HCT116 (cell line): ENCODE results near the gene SMIM35. TPM values are rescaled to one million over a fixed set of nuclear protein-coding genes. Genes with fewer than 3 reads are reported as not detected.

Experiments used
- ATAC-seq: fragments of 200-7000 bp; cut with Tn5 transposase; 2 replicates; pipeline ENCODE4 v1.9.1; 2020; ENCODE audit warnings: mild to moderate bottlenecking, moderate library complexity
- BruUV-seq: library from RNA; stranded (reverse); fragments of 400-500 nt; replicated peaks from 2 replicates; lab custom pipeline; 2021; lab: Mats Ljungman, UMichigan
- CTCF ChIA-PET: fragments of 300-600 bp; sonication (Branson Sonifier 250); formaldehyde crosslinking; loops from one replicate; lab custom pipeline; 2021; ENCODE audit warnings: antibody characterized with exemption; lab: Charles Lee
- POLR2A ChIA-PET: fragments of 300-600, 350-600 bp; sonication (Branson Sonifier 250); formaldehyde crosslinking; loops from one replicate; lab custom pipeline; 2021; ENCODE audit warnings: antibody characterized with exemption; lab: Charles Lee
- RAD21 ChIA-PET, 2 experiments: fragments of 300-600 bp; sonication (Branson Sonifier 250); formaldehyde crosslinking; loops; one replicate each; lab custom pipeline; 2023; ENCODE audit warnings: low total read pairs in 2 of 2; ENCODE audit not compliant: uncharacterized antibody in 2 of 2, unreplicated experiment in 2 of 2, low non-redundant PET in 1 of 2; lab: Charles Lee
- DNase-seq: peaks from one replicate; pipeline ENCODE4 v3.0.0-alpha.2; 2010; ENCODE audit warnings: low read depth, low spot score
- H2AFZ ChIP-seq: fragments of 200-600 bp; shearing (Covaris generic), sonication (generic); 2 replicates; pipeline ENCODE4 v1.6.1; 2017; ENCODE audit warnings: low read depth, mixed run types, mixed read lengths, antibody characterized with exemption, low read length; ENCODE audit not compliant: poor library complexity, severe bottlenecking
- H3K27ac ChIP-seq: 2 replicates; pipeline ENCODE4 v1.5.1; 2012; ENCODE audit warnings: low read depth, low read length
- H3K27me3 ChIP-seq: fragments of 200-600 bp; sonication (generic); 2 replicates; pipeline ENCODE4 v1.6.1; 2016; ENCODE audit warnings: mixed run types, low read length, mixed read lengths; ENCODE audit not compliant: insufficient read depth
- H3K36me3 ChIP-seq, 2 experiments: fragments of 200-500 bp in 1 of 2; fragments of 200-600 bp in 1 of 2; sonication (Bioruptor generic) in 1 of 2; sonication (generic) in 1 of 2; 2 replicates each; pipeline versions ENCODE4 v1.5.1 to v1.6.1; 2014 to 2016; ENCODE audit warnings: low read length in 2 of 2, inconsistent platforms in 1 of 2, mixed read lengths in 1 of 2, mixed run types in 1 of 2; ENCODE audit not compliant: insufficient read depth in 2 of 2, control insufficient read depth in 1 of 2
- H3K4me1 ChIP-seq, 2 experiments: fragments of 200-600 bp in 1 of 2; sonication (generic) in 1 of 2; 2 replicates each; pipeline versions ENCODE4 v1.5.1 to v1.6.1; 2012 to 2017; ENCODE audit warnings: low read length in 2 of 2, inconsistent platforms in 1 of 2, mild to moderate bottlenecking in 1 of 2, mixed read lengths in 1 of 2, mixed run types in 1 of 2, moderate library complexity in 1 of 2; ENCODE audit not compliant: insufficient read depth in 2 of 2, control insufficient read depth in 1 of 2
- H3K4me2 ChIP-seq: fragments of 200-600 bp; sonication (generic); 2 replicates; pipeline ENCODE4 v1.6.1; 2017; ENCODE audit warnings: mixed run types, low read length, mixed read lengths
- H3K4me3 ChIP-seq, 2 experiments: fragments of 200-600 bp in 1 of 2; sonication (generic) in 1 of 2; replicated peaks in 1 of 2; 2 replicates each; pipeline ENCODE4 v1.5.1; 2011 to 2016; ENCODE audit warnings: low read length in 2 of 2, control low read depth in 1 of 2, low read depth in 1 of 2, mild to moderate bottlenecking in 1 of 2, mixed read lengths in 1 of 2, mixed run types in 1 of 2
- H3K79me2 ChIP-seq: fragments of 200-600 bp; sonication (generic); 2 replicates; pipeline ENCODE4 v1.6.1; 2017; ENCODE audit warnings: mild to moderate bottlenecking, mixed run types, low read length, moderate library complexity, mixed read lengths; ENCODE audit not compliant: insufficient read depth
- H3K9ac ChIP-seq: fragments of 200-600 bp; sonication (generic); 2 replicates; pipeline ENCODE4 v1.6.1; 2016; ENCODE audit warnings: low read length, mixed read lengths
- H3K9me2 ChIP-seq: fragments of 200-600 bp; sonication (generic), shearing (Covaris generic); 2 replicates; pipeline ENCODE4 v1.6.1; 2017; ENCODE audit warnings: mixed run types, mild to moderate bottlenecking, moderate library complexity; ENCODE audit not compliant: insufficient read depth
- H3K9me3 ChIP-seq, 2 experiments: fragments of 200-500 bp in 1 of 2; fragments of 200-600 bp in 1 of 2; sonication (Bioruptor generic) in 1 of 2; sonication (generic) in 1 of 2; 2 replicates each; pipeline ENCODE4 v1.6.1; 2014 to 2017; ENCODE audit warnings: low read length in 2 of 2, mixed read lengths in 2 of 2, inconsistent platforms in 1 of 2, low read depth in 1 of 2, mild to moderate bottlenecking in 1 of 2, mixed run types in 1 of 2, moderate library complexity in 1 of 2; ENCODE audit not compliant: control insufficient read depth in 1 of 2, insufficient read depth in 1 of 2
- H4K20me1 ChIP-seq: fragments of 200-600 bp; sonication (generic), shearing (Covaris generic); 2 replicates; pipeline ENCODE4 v1.6.1; 2017; ENCODE audit warnings: mixed run types, mild to moderate bottlenecking, moderate library complexity; ENCODE audit not compliant: insufficient read depth
- CEBPB ChIP-seq: IDR thresholded peaks from 2 replicates; pipeline ENCODE4 v1.6.1; 2012; ENCODE audit warnings: low read depth
- EGR1 ChIP-seq: IDR thresholded peaks from 2 replicates; pipeline ENCODE4 v1.6.1; 2012; ENCODE audit warnings: low read depth
- EZH2phosphoT487 ChIP-seq: fragments of 200-600 bp; IDR thresholded peaks from 2 replicates; pipeline ENCODE4 v1.6.1; 2018; ENCODE audit warnings: antibody characterized with exemption, borderline replicate concordance
- FOSL1 ChIP-seq: IDR thresholded peaks from 2 replicates; pipeline ENCODE4 v1.6.1; 2012; ENCODE audit warnings: low read depth
- MAX ChIP-seq: IDR thresholded peaks from 2 replicates; pipeline ENCODE4 v1.6.1; 2012
- POLR2AphosphoS5 ChIP-seq: IDR thresholded peaks from 2 replicates; pipeline ENCODE4 v1.6.1; 2011; ENCODE audit warnings: mild to moderate bottlenecking, low read depth, low read length, moderate library complexity
- RAD21 ChIP-seq: IDR thresholded peaks from 2 replicates; pipeline ENCODE4 v1.6.1; 2012; ENCODE audit warnings: low read depth, mild to moderate bottlenecking
- SRF ChIP-seq: IDR thresholded peaks from 2 replicates; pipeline ENCODE4 v1.6.1; 2012; ENCODE audit warnings: low read depth
- YY1 ChIP-seq: IDR thresholded peaks from 2 replicates; pipeline ENCODE4 v1.6.1; 2011; ENCODE audit warnings: low read length, low read depth, moderate library complexity, mild to moderate bottlenecking; ENCODE audit not compliant: insufficient replicate concordance; ENCODE audit errors: extremely low read depth
- ZBTB33 ChIP-seq: IDR thresholded peaks from 2 replicates; pipeline ENCODE4 v1.6.1; 2011; ENCODE audit warnings: mild to moderate bottlenecking, low read length, moderate library complexity; ENCODE audit not compliant: insufficient replicate concordance; ENCODE audit errors: extremely low read depth
- intact Hi-C: fragments of 100-400 bp; cut with micrococcal nuclease; formaldehyde crosslinking; loops from 2 replicates; pipeline ENCODE4 v1.10.0; 2022
- total RNA-seq: library from RNA; stranded (reverse); gene quantifications from one replicate; pipeline ENCODE4 v1.2.1, GENCODE V29; 2021; ENCODE audit not compliant: unreplicated experiment
- TF ChIP-seq, protein P1 (sequence below), 3 experiments: fragments of 200-600 bp in 1 of 3; sonication (generic) in 1 of 3; IDR thresholded peaks in 2 of 3; conservative IDR thresholded peaks in 1 of 3; 2 replicates each; pipeline ENCODE4 v1.5.1; 2012 to 2017; ENCODE audit warnings: low read depth in 2 of 3, low read length in 2 of 3, antibody characterized with exemption in 1 of 3, borderline replicate concordance in 1 of 3, control low read depth in 1 of 3, mild to moderate bottlenecking in 1 of 3, mixed read lengths in 1 of 3, mixed run types in 1 of 3, moderate library complexity in 1 of 3; ENCODE audit not compliant: insufficient read depth in 1 of 3

The SMIM35 gene
- total RNA-seq, 1 experiment from 2014 or later, result not detected

GRCh38 chr11:118021146-118021545 is 65.6 kb downstream of the SMIM35 start (continued):
- TF ChIP-seq ZBTB33 (no peak), SRF (no peak), MAX (no peak), EGR1 (no peak), YY1 (no peak), CEBPB (no peak), RAD21 (no peak)
- TF ChIP-seq, all 23 proteins: peak for 0

GRCh38 chr11:118018401-118018800 is 68.4 kb downstream of the SMIM35 start:
- Histone ChIP-seq H3K36me3 (no peaks in the 10 kb centered on the region), H3K4me1 (no peaks in the 10 kb centered on the region), H3K9ac (no peak overlapping the region), H3K79me2 (no peaks in the 10 kb centered on the region), H3K27ac (no peak overlapping the region), H3K9me3 (peaks cover 0 to 4% of the 10 kb centered on the region in 2 experiments; a peak in 1 of 4 replicates), H3K4me3 (no peak overlapping the region), H4K20me1 (no peaks in the 10 kb centered on the region), H2AFZ (no peak overlapping the region), H3K4me2 (no peak overlapping the region), H3K27me3 (no peaks in the 10 kb centered on the region), H3K9me2 (no peaks in the 10 kb centered on the region)
- ChIA-PET CTCF (no interaction called here), RAD21 (no interaction called here), POLR2A (no interaction called here)
- intact Hi-C loops, result no loop called here
- DNase-seq (no peak), ATAC-seq (no peak)
- TF ChIP-seq, protein P1, sequence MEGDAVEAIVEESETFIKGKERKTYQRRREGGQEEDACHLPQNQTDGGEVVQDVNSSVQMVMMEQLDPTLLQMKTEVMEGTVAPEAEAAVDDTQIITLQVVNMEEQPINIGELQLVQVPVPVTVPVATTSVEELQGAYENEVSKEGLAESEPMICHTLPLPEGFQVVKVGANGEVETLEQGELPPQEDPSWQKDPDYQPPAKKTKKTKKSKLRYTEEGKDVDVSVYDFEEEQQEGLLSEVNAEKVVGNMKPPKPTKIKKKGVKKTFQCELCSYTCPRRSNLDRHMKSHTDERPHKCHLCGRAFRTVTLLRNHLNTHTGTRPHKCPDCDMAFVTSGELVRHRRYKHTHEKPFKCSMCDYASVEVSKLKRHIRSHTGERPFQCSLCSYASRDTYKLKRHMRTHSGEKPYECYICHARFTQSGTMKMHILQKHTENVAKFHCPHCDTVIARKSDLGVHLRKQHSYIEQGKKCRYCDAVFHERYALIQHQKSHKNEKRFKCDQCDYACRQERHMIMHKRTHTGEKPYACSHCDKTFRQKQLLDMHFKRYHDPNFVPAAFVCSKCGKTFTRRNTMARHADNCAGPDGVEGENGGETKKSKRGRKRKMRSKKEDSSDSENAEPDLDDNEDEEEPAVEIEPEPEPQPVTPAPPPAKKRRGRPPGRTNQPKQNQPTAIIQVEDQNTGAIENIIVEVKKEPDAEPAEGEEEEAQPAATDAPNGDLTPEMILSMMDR (IDR thresholded peaks at IDR 0.05 in 2 of 3, conservative IDR thresholded peaks at IDR 0.05 in 1 of 3; ENCODE audit: borderline replicate concordance in 1 of 3, insufficient read depth in 1 of 3, low read depth in 2 of 3, low read length in 2 of 3), result no peak
- TF ChIP-seq ZBTB33 (no peak), FOSL1 (no peak), MAX (no peak), EZH2phosphoT487 (no peak), POLR2AphosphoS5 (no peak), SRF (no peak)
- no TSS peak for BruUV-seq
